ENCODE data around the gene SNRNP35.
"Not testable (repeated sequence)": the region's sequence is repeated elsewhere in the genome, so short reads cannot be mapped to it uniquely, and the experiment has no call there.

Gene SNRNP35

GRCh38 chr12:123449856-123450255 is 8.1 kb upstream of the SNRNP35 start:
- H3K4me3 ChIP-seq (replicated peaks; ENCODE audit: insufficient read depth, low read length) = no peak overlapping the region
- DNase-seq (ENCODE audit: low read depth in 1 of 2, low spot score in 1 of 2) = no peak
- H3K27ac ChIP-seq (replicated peaks) = peak overlapping the region; percentile 96
- TF ChIP-seq REST (IDR thresholded peaks at IDR 0.05; ENCODE audit: insufficient replicate concordance, low read depth) = no peak
- TF ChIP-seq GABPA (IDR thresholded peaks at IDR 0.05; ENCODE audit: low read depth) = no peak
- no peak for TF ChIP-seq CTCF (IDR thresholded peaks at IDR 0.05; ENCODE audit: insufficient read depth, low read length)
- no peak for TF ChIP-seq SPI1 (IDR thresholded peaks at IDR 0.05; ENCODE audit: borderline replicate concordance, low read depth)
- TF ChIP-seq POLR2AphosphoS5 (IDR thresholded peaks at IDR 0.05; ENCODE audit: low read depth) = no peak
- H3K27me3 ChIP-seq (ENCODE audit: insufficient read depth, poor library complexity, severe bottlenecking) = no peaks in the 10 kb centered on the region

- Histone ChIP-seq H3K27me3 (ENCODE audit: insufficient read depth, poor library complexity, severe bottlenecking) (no peaks in the 10 kb centered on the region), H3K4me3 (replicated peaks; ENCODE audit: insufficient read depth, low read length) (no peak overlapping the region), H3K27ac (replicated peaks) (no peak overlapping the region)
- no peak for DNase-seq (ENCODE audit: low read depth in 1 of 2, low spot score in 1 of 2)
- TF ChIP-seq POLR2AphosphoS5 (IDR thresholded peaks at IDR 0.05; ENCODE audit: low read depth) (no peak), GABPA (IDR thresholded peaks at IDR 0.05; ENCODE audit: low read depth) (no peak), SPI1 (IDR thresholded peaks at IDR 0.05; ENCODE audit: borderline replicate concordance, low read depth) (no peak), CTCF (IDR thresholded peaks at IDR 0.05; ENCODE audit: insufficient read depth, low read length) (no peak), REST (IDR thresholded peaks at IDR 0.05; ENCODE audit: insufficient replicate concordance, low read depth) (no peak)
These were observed 7.3 kb upstream of the SNRNP35 start for GRCh38 chr12:123450636-123451035.

- not testable (repeated sequence) for DNase-seq (ENCODE audit: low read depth in 1 of 2, low spot score in 1 of 2); H3K27me3 ChIP-seq (ENCODE audit: insufficient read depth, poor library complexity, severe bottlenecking); H3K4me3 ChIP-seq (replicated peaks; ENCODE audit: insufficient read depth, low read length); H3K27ac ChIP-seq (replicated peaks)
These were observed 5.7 kb upstream of the SNRNP35 start for GRCh38 chr12:123452276-123452550.

- no peak for DNase-seq (ENCODE audit: low read depth in 1 of 2, low spot score in 1 of 2)
- Histone ChIP-seq H3K27ac (replicated peaks) (no peak overlapping the region), H3K27me3 (ENCODE audit: insufficient read depth, poor library complexity, severe bottlenecking) (no peaks in the 10 kb centered on the region), H3K4me3 (replicated peaks; ENCODE audit: insufficient read depth, low read length) (no peak overlapping the region)
- TF ChIP-seq GABPA (IDR thresholded peaks at IDR 0.05; ENCODE audit: low read depth) (no peak), SPI1 (IDR thresholded peaks at IDR 0.05; ENCODE audit: borderline replicate concordance, low read depth) (no peak), REST (IDR thresholded peaks at IDR 0.05; ENCODE audit: insufficient replicate concordance, low read depth) (no peak), POLR2AphosphoS5 (IDR thresholded peaks at IDR 0.05; ENCODE audit: low read depth) (no peak), CTCF (IDR thresholded peaks at IDR 0.05; ENCODE audit: insufficient read depth, low read length) (no peak)
These were observed 4.8 kb upstream of the SNRNP35 start for GRCh38 chr12:123453165-123453564.

GRCh38 chr12:123463174-123463573 is 5.2 kb downstream of the SNRNP35 start:
- not testable (repeated sequence) for DNase-seq (ENCODE audit: low read depth in 1 of 2, low spot score in 1 of 2); H3K27ac ChIP-seq (replicated peaks); H3K27me3 ChIP-seq (ENCODE audit: insufficient read depth, poor library complexity, severe bottlenecking); H3K4me3 ChIP-seq (replicated peaks; ENCODE audit: insufficient read depth, low read length)
